Psoas muscle (tissue), 8 donors: ENCODE data around the gene TCAP. TPM values are rescaled to one million over a fixed set of nuclear protein-coding genes. Genes with fewer than 3 reads are reported as not detected.
"Not testable (repeated sequence)": the region's sequence is repeated elsewhere in the genome, so short reads cannot be mapped to it uniquely, and the experiment has no call there.

Experiments
- ATAC-seq, 4 donors: fragments of 200-7000 bp; cut with Tn5 transposase; one replicate each; pipeline ENCODE4 v1.9.1; 2020; ENCODE audit warnings: moderate library complexity in 3 of 4, mild to moderate bottlenecking in 2 of 4
- DNase-seq, 2 donors: peaks; one replicate each; pipeline ENCODE4 v3.0.0-alpha.2; 2020
- H3K27ac ChIP-seq: fragments of 200-600 bp; one replicate; pipeline ENCODE4 v1.8.0; 2022
- H3K27me3 ChIP-seq, 3 donors: fragments of 200-600 bp in 1 of 3; one replicate each; pipeline versions ENCODE4 v1.6.1 to v1.8.0; 2013 to 2022; ENCODE audit warnings: low read length in 2 of 3, mild to moderate bottlenecking in 2 of 3, moderate library complexity in 1 of 3; ENCODE audit not compliant: insufficient read depth in 3 of 3
- H3K36me3 ChIP-seq, 2 donors: fragments of 200-600 bp in 1 of 2; one replicate each; pipeline versions ENCODE4 v1.6.1 to v1.8.0; 2013 to 2022; ENCODE audit warnings: low read depth in 1 of 2, mild to moderate bottlenecking in 1 of 2, moderate library complexity in 1 of 2; ENCODE audit not compliant: insufficient read depth in 1 of 2
- H3K4me1 ChIP-seq: fragments of 200-600 bp; one replicate; pipeline ENCODE4 v1.8.0; 2022
- H3K4me3 ChIP-seq: fragments of 200-600 bp; one replicate; pipeline ENCODE4 v1.8.0; 2022; ENCODE audit warnings: mild to moderate bottlenecking
- H3K9me3 ChIP-seq: fragments of 200-600 bp; one replicate; pipeline ENCODE4 v1.8.0; 2022
- WGBS, 3 donors: extraction: QIAGEN DNeasy Blood & Tissue Kit; methylation state at CpG; one replicate each; pipeline versions ENCODE4 v1.1.6 to v1.1.7; 2013; 5-methylcytosine and 5-hydroxymethylcytosine counted together
- intact Hi-C, 2 donors: fragments of 100-400 bp; cut with DNase I; formaldehyde crosslinking; loops; one replicate each; pipeline versions ENCODE4 v1.11.0 to v1.14.2; 2022
- polyA plus RNA-seq, 3 donors: library from polyadenylated mRNA; stranded (reverse); fragments of 200-250 nt; gene quantifications; one replicate each; pipeline ENCODE4 v1.2.3, GENCODE V29; 2013
- total RNA-seq, 4 donors: library from RNA; stranded (reverse); fragmentation: NEBNext Ultra II Directional in 2 of 4; extraction: Animal tissue kit (Norgen Biotek cat#: 25700) in 2 of 4; gene quantifications; one replicate each; pipeline versions ENCODE4 v1.2.1 to v1.2.4, GENCODE V29; 2021 to 2023
- TF ChIP-seq, protein P1 (sequence below): fragments of 200-600 bp; IDR thresholded peaks from one replicate; pipeline ENCODE4 v1.8.0; 2022; ENCODE audit warnings: antibody characterized with exemption
- donor health status: healthy with polysubstance abuse.
- donor health status: DM: no; HTN: no; CAD: no; lungs with moderate emphysema.
- donor health status: Bipolar disorder and iron deficiency.
- donor health status: healthy.
- donor health status: DM: yes; HTN: yes; CAD: no.
- donor health status: DM: no; HTN: no; CAD: no.
- donor health status: DM: no; HTN: no; CAD: no.
- donor health status: DM: yes; HTN: yes; CAD: no.

The TCAP gene
- total and polyA plus RNA-seq, 7 donors = 2,116 to 7,047 (median 3,462) TPM

- H3K9me3 ChIP-seq = no peaks in the 10 kb centered on the region
- H3K27ac ChIP-seq = no peak overlapping the region
- H3K4me1 ChIP-seq = peaks cover 17% of the 10 kb centered on the region
- H3K36me3 ChIP-seq = peaks cover 0 to 76% of the 10 kb centered on the region in 2 donors
- H3K27me3 ChIP-seq = no peaks in the 10 kb centered on the region
- DNase-seq = peak in 1 of 2 donors; percentile 8
- 85 to 90% (median 89%) methylated on average over 13 to 14 of the region's 14 CpGs for WGBS, 3 donors
- ATAC-seq = no peak
- TF ChIP-seq, protein P1, sequence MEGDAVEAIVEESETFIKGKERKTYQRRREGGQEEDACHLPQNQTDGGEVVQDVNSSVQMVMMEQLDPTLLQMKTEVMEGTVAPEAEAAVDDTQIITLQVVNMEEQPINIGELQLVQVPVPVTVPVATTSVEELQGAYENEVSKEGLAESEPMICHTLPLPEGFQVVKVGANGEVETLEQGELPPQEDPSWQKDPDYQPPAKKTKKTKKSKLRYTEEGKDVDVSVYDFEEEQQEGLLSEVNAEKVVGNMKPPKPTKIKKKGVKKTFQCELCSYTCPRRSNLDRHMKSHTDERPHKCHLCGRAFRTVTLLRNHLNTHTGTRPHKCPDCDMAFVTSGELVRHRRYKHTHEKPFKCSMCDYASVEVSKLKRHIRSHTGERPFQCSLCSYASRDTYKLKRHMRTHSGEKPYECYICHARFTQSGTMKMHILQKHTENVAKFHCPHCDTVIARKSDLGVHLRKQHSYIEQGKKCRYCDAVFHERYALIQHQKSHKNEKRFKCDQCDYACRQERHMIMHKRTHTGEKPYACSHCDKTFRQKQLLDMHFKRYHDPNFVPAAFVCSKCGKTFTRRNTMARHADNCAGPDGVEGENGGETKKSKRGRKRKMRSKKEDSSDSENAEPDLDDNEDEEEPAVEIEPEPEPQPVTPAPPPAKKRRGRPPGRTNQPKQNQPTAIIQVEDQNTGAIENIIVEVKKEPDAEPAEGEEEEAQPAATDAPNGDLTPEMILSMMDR = no peak
- H3K4me3 ChIP-seq = no peak overlapping the region
- intact Hi-C loops = no loop called here
Observed at GRCh38 chr17:39709319-39709997, 44.3 kb downstream of the TCAP start.

- intact Hi-C loops = loop anchor here in 1 of 2 donors (1.0 kb wide), 1 partner anchor 59 kb away; no protein-coding TSS in a partner anchor
Observed at GRCh38 chr17:39709998-39710964, 45.1 kb downstream of the TCAP start.

DNA sequence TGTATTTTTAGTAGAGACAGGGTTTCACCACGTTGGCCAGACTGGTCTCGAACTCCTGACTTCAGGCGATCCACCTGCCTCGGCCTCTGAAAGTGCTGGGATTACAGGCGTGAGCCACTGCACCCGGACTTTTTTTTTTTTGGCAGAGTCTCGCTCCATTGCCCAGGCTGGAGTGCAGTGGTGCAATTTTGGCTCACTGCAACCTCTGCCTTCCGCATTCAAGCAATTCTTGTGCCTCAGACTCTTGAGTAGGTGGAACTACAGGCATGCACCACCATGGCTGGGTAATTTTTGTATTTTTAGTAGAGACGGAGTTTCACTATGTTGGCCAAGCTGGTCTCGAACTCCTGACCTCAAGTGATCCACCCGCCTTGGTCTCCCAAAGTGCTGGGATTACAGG lies 45.9 kb downstream of the TCAP start:
- H3K4me3 ChIP-seq, H3K27me3 ChIP-seq, H3K4me1 ChIP-seq, H3K9me3 ChIP-seq, ATAC-seq, intact Hi-C loops, H3K27ac ChIP-seq: not testable (repeated sequence)
- WGBS, 3 donors = 84 to 90% (median 86%) methylated on average over 11 of the region's 11 CpGs
- H3K36me3 ChIP-seq = peaks cover 0 to 92% of the 10 kb centered on the region in 2 donors
- DNase-seq = peak in 1 of 2 donors; percentile 9

More at GRCh38 chr17:39709998-39710964, 45.1 kb downstream of the TCAP start:
- 85 to 86% (median 85%) methylated on average over 20 of the region's 20 CpGs for WGBS, 3 donors
- peaks cover 0 to 85% of the 10 kb centered on the region in 2 donors for H3K36me3 ChIP-seq
- ATAC-seq (no peak), DNase-seq (peak in 1 of 2 donors; percentile 49)
- no peak overlapping the region for H3K4me3 ChIP-seq
- H3K9me3 ChIP-seq = no peaks in the 10 kb centered on the region
- peaks cover 8% of the 10 kb centered on the region for H3K4me1 ChIP-seq
- no peaks in the 10 kb centered on the region for H3K27me3 ChIP-seq
- TF ChIP-seq, protein P1 = no peak
- no peak overlapping the region for H3K27ac ChIP-seq

DNA sequence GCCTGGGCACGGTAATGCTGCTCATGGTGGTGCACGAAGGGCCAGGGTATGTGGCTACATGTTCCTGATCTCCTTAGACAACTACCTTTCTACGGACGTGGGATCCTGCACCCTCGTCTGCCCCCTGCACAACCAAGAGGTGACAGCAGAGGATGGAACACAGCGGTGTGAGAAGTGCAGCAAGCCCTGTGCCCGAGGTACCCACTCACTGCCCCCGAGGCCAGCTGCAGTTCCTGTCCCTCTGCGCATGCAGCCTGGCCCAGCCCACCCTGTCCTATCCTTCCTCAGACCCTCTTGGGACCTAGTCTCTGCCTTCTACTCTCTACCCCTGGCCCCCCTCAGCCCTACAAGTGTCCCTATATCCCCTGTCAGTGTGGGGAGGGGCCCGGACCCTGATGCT lies 46.7 kb downstream of the TCAP start:
- peak in 1 of 2 donors; percentile 40 for DNase-seq

More for the DNA sequence above, 46.7 kb downstream of the TCAP start:
- intact Hi-C loops = no loop called here
- no peaks in the 10 kb centered on the region for H3K9me3 ChIP-seq
- no peak overlapping the region for H3K27ac ChIP-seq
- TF ChIP-seq, protein P1 = no peak
- WGBS, 3 donors = 90 to 93% (median 93%) methylated on average over 10 of the region's 10 CpGs
- H3K4me1 ChIP-seq = peaks cover 8% of the 10 kb centered on the region
- peaks cover 0 to 95% of the 10 kb centered on the region in 2 donors for H3K36me3 ChIP-seq
- ATAC-seq = no peak
- no peaks in the 10 kb centered on the region for H3K27me3 ChIP-seq
- no peak overlapping the region for H3K4me3 ChIP-seq
